DMS114 treated with DMSO at 0.1 percent for 48 hours (cell line): ENCODE measurements around the gene CREM.

Source experiments
- DNase-seq: peaks from one replicate; lab custom pipeline; 2025; ENCODE audit not compliant: unreplicated experiment; lab: John Stamatoyannopoulos, UW

The CREM gene

GRCh38 chr10:35218339-35218955, 91.8 kb downstream of the CREM start:
- peak; percentile 79 for DNase-seq

- DNase-seq: no peak
Observed at GRCh38 chr10:35219292-35219691, 92.6 kb downstream of the CREM start.

GRCh38 chr10:35219891-35220890, 93.5 kb downstream of the CREM start:
- DNase-seq: no peak

GRCh38 chr10:35223016-35223415, 96.4 kb downstream of the CREM start:
- DNase-seq: no peak

GRCh38 chr10:35224045-35224740, 97.5 kb downstream of the CREM start:
- DNase-seq: no peak

GRCh38 chr10:35225204-35225603, 98.6 kb downstream of the CREM start:
- no peak for DNase-seq

GRCh38 chr10:35226507-35226906, 99.9 kb downstream of the CREM start:
- no peak for DNase-seq

- DNase-seq: no peak
Observed at GRCh38 chr10:35228058-35228457, 101.4 kb downstream of the CREM start.

GRCh38 chr10:35231646-35232045, 105.0 kb downstream of the CREM start:
- no peak for DNase-seq

- DNase-seq: no peak
Observed at GRCh38 chr10:35232527-35232926, 105.9 kb downstream of the CREM start.

GRCh38 chr10:35234073-35234472, 107.4 kb downstream of the CREM start:
- no peak for DNase-seq

- DNase-seq: peak; percentile 24
Observed at GRCh38 chr10:35236739-35237138, 110.1 kb downstream of the CREM start.

GRCh38 chr10:35237766-35238512, 111.3 kb downstream of the CREM start:
- no peak for DNase-seq

- DNase-seq: no peak
Observed at GRCh38 chr10:35244549-35244948, 117.9 kb downstream of the CREM start.

GRCh38 chr10:35246770-35247343, 120.2 kb downstream of the CREM start:
- no peak for DNase-seq

GRCh38 chr10:35251373-35252100, 124.9 kb downstream of the CREM start:
- DNase-seq: no peak

GRCh38 chr10:35257057-35257983, 130.7 kb downstream of the CREM start:
- DNase-seq: no peak

GRCh38 chr10:35259769-35260397, 133.2 kb downstream of the CREM start:
- no peak for DNase-seq
